Transverse colon (tissue), 3 donors: ENCODE results near the gene COL1A1.

Experiments used
- CTCF ChIP-seq, 5 experiments: fragments of 200-600 bp in 3 of 5; fragments of 450-650 bp in 2 of 5; sonication (generic) in 3 of 5; IDR thresholded peaks; 1 replicate in 2 of 5; 2 replicates in 3 of 5; pipeline ENCODE4 v1.5.1; 2016 to 2017; ENCODE audit warnings: antibody characterized with exemption in 5 of 5, inconsistent platforms in 3 of 5, mild to moderate bottlenecking in 2 of 5, moderate library complexity in 1 of 5
- POLR2A ChIP-seq: fragments of 450-650 bp; IDR thresholded peaks from one replicate; pipeline ENCODE4 v1.6.1; 2016; ENCODE audit warnings: antibody characterized with exemption, mild to moderate bottlenecking, moderate library complexity

GRCh38 chr17:50212121-50212843 lies 10.9 kb upstream of the COL1A1 start:
- TF ChIP-seq CTCF (IDR thresholded peaks at IDR 0.05) (no peak), POLR2A (no peak)
